ENCODE measurements around the gene KRT77.
"Not testable (repeated sequence)": the region's sequence is repeated elsewhere in the genome, so short reads cannot be mapped to it uniquely, and the experiment has no call there.

KRT77 gene

DNA sequence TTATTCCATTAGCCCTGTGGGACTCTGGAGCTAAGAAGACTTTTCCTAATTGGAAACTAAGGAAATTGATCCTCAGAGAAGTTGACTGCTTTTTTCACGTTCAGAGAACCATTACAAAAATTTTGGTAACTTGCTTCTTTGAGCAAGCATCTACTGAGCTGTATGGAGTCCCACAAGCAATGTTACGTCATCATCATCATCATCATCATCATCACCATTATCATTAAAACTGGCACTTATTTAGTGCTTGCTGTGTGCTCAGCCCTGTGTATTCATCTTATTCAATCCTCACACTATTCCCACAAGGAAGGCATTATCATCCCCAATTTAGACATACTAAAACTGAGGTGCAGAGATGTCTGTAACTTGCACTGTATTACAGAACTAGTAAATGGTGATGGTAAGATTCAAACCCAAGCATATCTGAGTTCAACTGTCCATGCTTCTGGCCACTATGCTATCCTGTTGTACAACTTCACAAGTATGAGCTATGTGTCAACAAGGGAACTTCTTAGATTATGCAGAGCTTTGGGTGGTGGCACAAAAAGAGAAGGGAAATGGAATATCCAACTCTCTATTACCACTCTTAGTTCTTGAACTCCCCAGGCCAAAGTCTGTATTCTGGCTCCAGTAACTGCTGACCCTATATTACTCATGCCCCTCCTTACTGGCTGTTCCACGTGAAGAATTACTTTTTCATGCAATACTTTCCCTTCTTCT is 29.5 kb downstream of the KRT77 start:
- DNase-seq: no peak

DNA sequence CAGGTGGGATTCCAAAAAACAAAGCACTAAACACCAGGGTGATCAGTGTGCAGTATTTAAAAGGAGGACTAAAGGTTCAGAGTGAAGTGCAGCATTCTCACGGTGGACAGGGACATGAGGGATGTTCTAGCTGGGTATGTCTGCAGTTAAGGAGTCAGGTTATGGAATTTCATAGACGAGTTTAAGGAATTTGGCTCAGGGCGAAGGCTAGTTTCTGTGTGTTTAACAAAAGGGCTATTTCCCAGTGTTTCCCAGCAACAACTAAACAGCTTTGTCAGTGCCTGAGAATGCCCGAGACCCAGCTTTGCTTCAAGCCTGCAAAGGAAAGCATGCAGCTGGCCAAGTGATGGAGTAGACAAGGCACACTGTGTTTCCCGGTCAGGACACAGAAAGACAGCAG is 30.1 kb downstream of the KRT77 start:
- DNase-seq: no peak

DNA sequence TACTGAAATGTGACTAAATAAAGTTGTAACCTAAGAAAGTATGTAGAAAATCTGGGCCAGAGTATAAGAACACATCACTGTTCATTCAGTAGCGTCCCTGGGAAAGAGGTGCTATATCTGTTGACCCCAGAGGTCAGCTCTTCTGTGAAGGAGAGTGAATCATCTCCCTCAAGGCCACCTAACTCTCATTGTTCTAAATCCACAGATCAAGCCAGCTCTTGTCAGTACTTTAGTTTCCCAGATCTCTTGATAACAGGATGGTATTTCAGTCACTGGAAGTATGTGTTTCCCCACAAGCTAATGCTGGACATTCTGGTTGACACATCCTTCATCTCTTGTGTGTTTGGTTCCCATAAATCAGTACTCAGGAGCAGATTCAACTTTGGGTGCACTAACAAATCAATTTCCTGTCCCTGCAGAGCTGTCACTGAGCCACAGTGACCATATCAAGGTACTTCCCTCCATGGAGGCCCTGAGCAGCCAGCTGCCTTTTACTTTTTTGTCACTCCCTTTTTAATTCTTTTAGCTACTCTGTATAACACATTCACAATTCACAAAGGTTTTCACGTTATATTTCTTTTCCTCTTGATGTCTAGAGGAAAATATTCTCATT is 30.9 kb downstream of the KRT77 start:
- no peak for DNase-seq

DNA sequence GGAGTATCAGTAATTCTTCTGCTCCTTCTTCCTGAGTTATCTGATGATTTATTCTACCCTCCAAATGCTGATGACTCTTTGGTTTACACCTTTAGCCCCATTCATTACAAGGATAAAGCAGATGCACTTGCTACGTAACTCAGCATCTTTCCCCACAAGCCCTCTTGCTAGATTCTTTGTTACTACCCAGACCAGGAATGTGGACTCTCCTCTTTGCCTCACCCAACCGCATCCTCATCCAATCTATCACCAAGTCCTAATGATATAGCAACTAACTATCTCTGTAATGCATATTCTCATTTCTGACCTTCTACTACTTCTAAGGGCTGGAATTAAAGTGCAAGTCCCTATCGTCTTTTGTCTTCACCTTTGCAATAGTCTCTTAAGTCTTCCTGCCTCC is 32.4 kb downstream of the KRT77 start:
- no peak for DNase-seq

DNA sequence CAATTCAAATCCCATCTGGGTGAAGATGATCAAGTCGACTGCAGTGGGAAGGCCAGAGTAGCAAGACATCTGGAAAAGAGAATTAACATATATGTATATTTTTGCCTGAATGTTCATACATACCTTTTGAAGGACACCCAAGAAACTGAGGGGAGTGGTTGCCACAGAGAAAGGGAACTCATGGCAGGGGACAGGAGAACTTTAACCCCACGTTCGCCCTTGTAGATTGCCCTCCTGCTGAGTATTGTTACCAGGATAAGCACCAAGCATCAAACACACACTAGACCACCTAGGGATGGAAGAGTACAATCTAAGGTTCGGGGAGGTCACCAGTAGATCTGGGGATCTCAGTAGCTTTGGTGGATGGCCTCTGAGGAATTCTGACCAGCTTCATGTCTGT is 32.8 kb downstream of the KRT77 start:
- DNase-seq: no peak

DNA sequence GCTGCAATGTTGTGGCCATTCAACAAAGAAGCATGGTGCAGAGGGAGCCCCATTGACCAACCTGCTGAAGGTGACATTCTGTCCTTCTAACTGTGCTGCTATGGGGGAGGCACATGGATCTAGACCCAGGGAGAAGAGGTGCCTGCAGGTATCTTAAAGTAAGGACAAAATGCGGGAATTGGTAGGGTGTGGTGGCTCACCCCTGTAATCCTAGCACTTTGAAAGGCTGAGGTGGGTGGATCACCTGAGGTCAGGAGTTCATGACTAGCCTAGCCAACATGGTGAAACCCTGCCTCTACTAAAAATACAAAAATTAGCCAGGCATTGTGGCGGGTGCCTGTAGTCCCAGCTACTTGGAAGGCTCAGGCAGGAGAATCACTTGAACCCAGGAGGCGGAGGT is 33.4 kb downstream of the KRT77 start:
- not testable (repeated sequence) for DNase-seq

DNA sequence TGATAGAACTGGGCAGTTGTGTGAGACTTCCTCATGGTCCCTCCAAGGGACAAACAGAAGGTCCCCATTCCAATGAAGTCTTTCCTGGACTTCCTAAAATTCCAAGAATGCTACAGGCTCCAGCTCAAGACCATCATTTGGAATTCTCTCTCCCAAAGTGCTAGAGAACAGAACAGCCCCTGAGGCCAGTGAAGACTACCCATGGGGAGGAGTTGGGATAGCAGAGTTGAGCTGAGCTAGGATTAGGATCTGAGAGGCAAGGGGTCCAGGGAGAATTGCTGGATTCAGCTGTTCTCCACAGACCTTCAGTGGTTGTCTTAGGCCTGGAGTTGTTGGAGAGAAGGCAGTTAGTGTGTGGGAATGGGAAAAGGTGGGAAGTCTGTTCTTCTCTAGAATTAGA is 33.9 kb downstream of the KRT77 start:
- DNase-seq: no peak

DNA sequence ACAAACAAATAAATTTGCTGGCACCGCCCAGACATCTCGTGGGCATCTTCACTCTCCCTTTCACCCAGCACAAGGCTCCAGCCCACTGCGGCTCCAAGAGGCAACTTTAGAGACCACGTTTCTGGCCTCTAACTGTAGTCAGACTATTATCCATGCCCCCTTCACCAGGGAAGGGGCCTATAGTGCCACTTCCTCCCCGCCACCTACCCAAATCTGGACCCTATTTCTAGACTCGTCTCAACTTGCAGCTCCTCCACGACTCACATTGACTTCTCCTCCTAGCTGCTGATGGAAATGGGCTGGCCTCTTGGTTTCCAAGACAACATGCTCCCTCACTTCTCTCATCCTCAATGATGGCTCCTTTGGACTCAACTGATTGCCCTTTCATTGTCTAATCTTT is 35.4 kb downstream of the KRT77 start:
- no peak for DNase-seq

DNA sequence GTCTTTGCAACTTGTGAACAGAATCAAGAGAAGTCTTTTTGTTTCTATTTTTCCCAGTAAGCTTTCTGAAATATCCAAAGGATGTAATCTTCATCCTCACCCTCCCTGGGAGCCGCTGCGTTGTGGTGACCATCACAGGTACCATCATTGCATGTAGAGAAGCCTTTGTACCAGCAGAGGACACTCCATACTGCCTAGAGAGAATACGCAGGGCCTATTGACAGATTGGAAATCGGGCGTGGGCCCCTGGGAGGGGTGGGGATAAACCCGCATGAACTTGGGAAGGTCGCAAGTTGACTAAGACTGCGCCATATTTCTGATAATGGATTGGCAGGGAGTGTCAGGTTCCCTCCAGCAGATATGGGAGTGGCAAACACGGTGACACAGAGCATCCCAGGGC is 35.8 kb downstream of the KRT77 start:
- no peak for DNase-seq

DNA sequence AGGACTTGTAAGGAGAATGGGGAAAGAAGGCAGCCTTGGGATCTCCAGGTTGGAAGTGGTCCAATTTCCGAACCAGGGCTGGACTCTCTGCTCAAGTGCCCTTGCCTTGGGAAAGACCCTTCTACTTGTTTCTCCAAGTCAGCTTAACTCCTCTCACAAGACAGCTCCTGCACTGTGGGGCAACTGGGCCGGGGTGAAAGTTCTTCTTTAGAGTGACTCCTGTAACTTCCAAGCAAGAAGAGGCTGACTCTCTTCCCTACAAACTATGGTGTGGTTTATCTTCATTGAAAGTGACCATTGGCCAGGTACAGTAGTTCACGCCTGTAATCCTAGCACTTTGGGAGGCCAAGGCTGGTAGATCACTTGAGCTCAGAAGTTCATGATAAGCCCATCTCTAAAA is 36.9 kb downstream of the KRT77 start:
- DNase-seq: no peak

DNA sequence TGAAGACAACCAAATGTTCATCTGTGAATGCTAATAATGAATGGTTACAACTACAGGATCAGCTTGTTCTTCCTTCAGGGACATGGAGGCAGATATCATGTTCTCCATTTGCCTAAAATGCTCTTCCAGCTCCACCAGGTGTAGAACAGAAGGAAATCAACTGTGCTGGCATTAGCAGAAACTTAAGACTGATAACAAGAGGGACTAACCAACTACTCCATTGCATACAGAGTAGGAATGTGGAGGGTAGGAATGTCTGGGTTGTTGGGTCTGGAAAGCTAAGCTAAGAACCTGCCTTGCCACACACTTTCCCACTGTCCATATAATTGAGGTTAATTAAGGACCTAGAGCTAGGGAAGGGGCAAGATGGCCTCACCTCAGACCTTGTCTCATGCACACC is 39.9 kb downstream of the KRT77 start:
- no peak for DNase-seq

DNA sequence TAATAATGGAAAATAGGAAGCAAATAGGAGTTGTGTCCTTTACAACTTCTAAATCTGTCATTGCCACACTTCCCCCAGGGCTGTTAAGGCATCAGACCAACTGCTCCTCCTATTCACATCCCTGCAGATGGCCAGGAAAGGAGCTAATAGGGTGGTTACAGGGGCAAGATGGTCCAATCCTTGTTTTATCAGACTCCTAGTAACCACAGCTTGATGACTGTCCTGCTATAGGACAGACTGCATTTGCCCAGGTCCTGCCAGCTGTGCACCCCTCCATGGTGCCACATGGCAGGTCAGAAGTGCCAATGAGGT is 40.5 kb downstream of the KRT77 start:
- no peak for DNase-seq

DNA sequence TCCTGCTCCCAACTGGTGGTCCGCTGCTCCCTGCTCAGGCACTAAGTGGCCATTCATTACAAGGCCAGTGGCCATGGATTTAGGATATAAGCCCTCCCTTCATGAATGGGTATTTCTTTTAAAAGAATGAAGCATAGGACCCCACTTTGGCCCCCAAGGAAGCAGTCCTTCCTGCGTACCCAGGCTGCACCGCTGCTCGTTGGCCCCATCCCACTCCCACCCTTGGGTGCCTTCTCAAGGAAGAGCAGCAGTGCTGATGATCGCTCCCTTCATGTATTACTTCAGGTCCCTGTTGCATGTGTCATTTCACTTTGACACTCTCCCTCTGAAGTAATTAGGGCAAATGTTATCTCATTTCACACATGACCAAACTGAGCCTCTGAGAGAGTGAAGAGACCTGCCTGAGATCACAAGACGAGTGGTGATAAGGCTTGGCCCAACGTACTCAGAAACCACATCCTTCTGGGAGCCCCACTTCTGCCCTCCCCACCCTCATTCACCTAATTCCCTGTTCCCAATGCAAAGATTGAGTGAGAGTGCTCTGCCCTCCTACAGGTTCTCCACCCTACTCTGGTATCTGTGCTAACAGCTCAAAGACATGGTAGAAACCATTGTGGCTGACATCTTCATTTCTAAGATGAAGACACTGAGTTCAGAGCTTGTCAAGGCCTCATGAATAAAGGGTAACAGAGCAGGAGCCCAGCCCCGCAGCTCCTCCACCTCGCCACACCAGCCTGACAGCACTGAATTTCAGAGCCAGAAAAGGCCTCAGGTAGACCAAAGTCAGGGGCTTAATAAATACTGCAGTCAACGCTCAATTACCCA is 41.0 kb downstream of the KRT77 start:
- peak; percentile 22 for DNase-seq

DNA sequence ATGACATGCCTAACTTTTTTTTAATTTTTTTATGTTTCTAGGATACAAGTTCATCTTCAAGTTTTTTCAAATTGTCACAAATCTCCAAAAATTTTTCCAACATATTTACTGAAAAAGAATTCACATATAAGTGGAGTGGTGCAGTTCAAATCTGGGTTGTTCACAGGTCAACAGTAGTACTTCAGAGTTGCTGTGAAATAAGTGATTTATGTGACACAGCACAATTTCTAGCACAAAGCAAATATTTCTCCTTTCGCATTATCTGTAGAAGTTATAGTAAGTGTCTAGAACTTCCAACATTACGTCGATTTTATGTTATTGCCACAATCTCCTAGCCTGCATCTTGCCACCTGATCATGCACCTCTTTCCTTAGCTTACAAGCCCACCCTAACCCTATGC is 41.7 kb downstream of the KRT77 start:
- DNase-seq: no peak

DNA sequence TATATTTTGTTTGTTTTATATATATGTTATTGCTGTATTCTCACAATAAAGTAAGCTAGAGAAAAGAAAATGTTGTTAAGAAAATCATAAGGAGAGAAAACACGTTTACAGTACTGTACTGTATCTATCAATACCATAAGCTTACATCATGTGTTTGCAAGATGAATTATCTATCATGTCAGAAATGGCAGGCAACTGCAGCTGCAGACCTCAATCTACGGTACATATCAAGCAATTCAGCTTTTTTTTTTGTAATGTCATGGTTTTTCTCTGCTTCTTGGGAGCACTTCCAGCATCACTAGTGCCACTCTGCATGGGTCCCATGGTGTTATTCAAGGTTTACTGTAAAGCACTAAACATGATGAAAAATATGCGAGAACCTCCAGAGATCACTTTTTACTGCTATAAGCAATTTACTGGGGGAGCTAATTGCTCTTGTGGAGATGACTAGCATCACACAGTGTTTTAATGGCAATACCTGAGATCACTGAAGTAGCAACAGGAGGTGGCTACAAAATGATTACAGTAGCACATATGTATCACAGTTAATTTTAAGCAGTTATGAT is 42.3 kb downstream of the KRT77 start:
- DNase-seq: no peak

DNA sequence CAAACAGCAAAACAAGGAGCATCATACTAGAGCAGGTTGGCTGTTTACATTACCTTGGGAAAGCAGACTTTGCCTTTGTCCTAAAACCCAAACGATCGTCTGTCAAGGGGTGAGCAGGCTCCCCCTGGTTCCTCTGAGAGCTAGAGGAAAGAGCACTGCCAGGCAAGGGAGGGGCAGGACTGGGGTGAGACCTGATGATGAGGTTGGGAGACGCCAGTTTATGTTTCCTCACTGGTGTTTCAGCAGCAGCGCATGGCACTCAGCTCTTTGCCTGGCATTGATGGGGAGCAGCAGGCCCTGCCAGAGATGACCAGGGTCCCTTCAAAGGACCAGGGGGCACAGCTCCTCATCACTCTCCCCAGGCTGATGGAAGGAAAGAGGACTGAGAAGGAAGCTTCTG is 43.4 kb downstream of the KRT77 start:
- DNase-seq: no peak

DNA sequence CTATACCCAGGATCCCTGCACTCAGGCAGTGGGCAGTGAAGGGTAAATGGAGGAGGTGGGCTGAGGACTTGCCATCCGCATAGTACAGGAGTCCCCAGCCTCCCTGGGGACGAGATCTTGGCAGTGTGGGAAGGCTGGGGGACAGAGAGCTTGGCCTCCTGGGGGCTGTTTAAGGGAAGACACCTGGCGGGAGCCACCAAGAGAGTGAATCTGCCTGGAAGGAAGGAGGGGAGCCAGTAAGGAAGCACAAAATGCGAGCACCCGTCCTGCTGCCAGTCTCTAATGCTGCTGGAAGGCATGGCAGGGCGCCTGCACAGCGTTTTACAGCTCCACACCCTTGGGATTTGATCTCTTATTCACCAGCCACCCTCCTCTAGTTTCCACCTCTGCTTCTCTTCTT is 43.9 kb downstream of the KRT77 start:
- no peak for DNase-seq

DNA sequence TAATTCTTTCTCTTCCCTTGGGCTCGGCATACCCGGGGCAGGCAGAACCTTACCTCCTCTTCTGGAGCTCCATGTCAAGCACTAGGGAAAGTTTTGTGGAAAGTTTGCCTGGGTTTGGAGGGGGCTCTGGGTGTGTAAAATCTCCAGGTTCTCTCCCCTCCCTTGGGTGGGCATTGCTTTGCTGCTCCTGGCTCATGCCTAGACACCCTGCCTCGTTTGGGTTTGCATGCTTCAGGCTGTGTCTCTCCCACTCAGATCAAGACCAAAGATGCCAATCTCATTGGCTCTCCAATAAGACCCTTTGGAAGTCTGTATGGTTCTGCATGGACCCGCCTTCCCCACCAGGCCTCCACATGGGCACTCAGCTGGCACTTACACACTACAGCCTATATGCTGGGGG is 45.1 kb downstream of the KRT77 start:
- no peak for DNase-seq

DNA sequence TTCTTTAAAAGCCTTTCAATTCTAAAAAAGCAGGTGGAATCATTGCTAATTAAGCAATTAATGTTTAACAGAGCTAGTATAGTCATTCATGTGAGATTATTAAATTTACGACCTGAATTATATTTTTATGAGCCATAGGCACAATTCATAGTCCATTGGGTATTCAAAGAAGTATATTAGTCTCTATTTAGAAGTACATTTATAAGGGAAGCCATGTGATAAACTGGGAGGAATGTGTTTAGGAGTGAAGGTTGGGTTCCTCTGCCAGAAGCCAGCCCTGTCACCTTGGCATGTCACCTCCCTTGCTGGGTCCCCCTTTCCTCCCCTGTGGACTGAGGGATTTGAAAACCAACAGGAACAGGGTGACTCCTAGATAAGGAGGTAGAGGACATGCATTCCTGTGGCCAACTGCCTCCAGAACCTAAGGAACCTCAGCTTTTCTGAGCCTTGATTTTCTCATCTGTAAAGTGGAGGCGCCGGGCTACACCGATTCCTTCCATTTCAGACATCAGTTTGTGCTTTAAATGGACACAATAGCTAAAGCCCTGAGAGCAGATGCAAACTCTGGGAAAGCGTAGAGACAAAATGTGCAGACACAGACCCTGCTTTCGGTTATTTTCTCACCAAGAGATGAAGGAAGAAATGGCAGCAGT is 45.9 kb downstream of the KRT77 start:
- no peak for DNase-seq

DNA sequence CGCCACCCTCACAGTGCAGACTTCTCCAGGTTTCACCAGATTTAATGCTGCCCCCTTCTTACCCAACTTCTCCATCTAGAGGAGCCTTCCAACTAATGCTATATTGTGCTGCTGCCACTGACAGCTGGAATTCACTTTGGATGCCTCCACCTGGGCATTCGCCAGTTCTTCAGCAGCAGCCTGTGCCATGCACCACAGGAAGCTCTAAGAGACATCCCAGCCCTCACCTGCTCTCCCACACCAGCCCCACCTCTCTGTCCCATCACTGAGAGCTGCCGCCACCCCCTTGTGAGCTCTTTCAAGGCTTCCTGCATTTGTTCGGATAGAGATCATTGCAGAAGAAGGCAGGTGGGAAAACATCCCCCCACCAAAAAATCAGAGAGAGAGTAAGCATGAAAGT is 46.7 kb downstream of the KRT77 start:
- no peak for DNase-seq

DNA sequence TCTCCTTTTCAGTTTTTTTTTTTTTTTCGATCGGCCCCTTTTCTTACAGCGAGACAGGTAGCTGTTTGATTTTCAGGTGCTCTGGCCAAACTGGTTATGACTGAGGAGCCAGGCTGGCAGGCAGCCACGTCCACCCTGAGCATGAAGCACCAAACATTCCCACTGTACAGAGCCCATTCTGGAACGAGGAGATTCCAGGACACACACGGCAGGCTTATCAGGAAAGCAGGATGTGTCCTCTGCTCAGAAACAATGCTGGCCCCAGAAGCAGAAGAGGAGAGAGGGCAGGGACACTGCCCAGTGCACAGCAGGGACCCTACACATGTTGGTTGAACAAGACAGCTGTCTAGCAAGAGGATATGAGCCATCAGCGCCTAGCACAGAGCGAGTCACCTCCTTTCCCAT is 47.6 kb downstream of the KRT77 start:
- no peak for DNase-seq

DNA sequence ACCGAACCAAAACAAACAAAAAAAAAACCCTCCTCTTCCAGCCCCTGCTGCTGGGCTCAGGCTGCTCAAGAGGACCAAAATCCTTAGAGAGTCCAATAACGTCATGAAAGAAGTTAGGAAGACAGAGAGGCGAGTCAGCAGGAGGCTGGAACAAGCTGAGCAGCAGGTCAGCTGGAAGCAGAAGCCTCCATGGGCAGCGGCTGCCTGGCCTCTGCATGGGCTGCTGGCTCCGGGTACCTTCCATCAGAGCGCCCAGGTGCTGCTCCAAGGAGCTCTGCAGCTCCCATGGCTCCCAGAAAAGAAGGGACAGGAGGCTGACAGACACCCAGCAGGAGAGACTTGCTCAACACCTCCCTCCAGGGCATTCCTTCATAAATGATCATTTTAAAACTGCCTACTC is 48.1 kb downstream of the KRT77 start:
- peak; percentile 20 for DNase-seq

DNA sequence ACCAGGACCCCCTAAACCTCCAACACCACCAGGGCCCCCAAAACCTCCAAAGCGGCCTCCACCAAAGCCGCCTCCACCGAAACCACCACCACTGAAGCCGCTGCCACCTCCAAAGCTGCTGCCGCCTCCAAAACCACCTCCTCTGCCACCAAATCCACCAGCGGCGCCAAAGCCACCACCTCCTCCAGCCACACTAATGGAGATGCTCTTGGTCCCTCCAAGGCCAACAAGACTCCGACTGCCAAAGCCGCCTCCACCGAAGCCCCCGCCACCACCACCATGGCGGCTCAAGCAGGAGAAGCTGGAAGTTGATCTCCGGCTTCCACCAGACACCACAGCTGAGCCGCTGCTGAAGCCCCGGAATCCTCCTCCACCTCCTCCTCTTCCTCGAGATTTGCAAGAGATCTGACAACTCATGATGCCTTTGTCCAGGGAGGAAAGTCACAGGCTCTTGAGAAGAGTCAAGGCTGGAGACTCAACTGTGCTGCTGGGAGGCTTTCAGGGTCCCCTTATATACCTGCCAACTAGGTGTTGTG is 51.5 kb downstream of the KRT77 start, which contains the start of gene KRT2:
Gene KRT2 (minus strand): TSS at position 486 of the 536 bp plus-strand sequence. CDS start 69 bp downstream, at position 417.
- no peak for DNase-seq
